ENCODE data around the gene AUTS2.

The AUTS2 gene

DNA sequence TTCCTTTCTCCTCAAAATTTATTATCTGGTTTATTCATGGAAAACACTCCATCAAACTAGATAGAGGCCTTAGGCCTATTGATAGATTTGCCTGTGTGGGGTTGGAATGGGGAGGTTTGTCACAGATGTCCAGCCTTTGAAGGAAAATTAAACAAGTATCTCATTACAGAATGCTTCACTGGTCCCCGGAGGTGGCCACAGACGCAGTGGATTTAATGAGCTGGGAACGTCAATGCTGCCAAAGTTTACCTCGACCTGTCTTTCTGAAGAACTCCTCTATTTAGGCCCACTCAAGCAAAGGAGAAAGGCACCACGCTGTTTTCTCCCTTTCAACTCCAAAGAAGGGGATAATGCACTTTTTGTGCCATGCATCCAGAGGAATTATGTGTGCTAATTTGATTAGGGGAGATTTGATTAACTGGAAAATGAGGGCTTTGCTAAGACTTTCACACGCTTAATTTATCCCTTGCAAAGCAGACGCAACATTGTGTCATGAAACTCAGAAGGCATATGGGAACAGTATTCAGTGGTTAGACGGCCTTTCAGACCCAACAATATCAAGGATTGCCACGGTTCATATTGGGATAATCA, 974.9 kb downstream of the AUTS2 start:
- no peak for DNase-seq (ENCODE audit: low read depth, low spot score)

DNA sequence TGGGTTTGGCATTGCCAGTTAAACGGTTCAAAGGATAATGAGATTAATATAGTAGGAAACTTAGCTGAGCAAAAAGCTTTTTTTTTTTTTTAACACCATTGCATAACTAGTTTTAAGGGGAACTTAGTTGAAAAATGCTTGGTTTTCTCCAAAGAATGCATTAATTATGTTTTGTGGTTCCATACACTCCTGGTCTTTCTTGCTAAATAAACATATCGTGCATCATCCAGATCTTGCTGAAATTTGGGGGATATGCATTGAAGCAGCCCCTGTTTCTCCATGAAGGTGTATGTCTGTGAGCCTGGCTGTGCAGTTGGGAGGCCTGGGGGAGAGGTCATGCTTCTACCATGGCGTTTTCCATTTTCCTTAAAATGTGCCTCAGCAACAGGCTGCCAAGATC, 975.4 kb downstream of the AUTS2 start:
- no peak for DNase-seq (ENCODE audit: low read depth, low spot score)

DNA sequence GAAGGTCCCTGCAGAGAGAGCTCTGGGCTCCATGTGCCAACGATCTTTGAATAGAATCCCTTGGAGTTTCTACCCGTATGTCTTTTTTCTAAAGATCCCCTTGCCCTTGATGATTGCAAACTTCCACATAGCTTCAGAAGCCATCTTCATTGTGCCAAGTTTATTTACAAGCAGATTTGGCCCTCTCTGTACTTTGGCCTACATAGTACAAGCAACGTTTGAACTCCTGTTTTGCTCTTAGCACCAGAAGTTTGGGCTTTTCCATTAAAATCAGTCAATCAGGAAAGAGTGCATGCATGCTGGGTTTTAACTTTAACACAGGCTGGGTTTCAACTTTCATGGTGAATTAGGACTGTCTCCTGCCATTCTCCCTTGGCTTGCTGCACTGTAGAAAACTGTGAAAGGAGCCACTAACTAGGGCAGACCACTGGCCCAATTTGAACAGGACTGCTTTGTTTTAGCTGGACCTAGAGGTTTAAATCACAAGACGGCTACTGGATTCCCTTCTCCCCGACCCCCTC, 976.1 kb downstream of the AUTS2 start:
- no peak for DNase-seq (ENCODE audit: low read depth, low spot score)

DNA sequence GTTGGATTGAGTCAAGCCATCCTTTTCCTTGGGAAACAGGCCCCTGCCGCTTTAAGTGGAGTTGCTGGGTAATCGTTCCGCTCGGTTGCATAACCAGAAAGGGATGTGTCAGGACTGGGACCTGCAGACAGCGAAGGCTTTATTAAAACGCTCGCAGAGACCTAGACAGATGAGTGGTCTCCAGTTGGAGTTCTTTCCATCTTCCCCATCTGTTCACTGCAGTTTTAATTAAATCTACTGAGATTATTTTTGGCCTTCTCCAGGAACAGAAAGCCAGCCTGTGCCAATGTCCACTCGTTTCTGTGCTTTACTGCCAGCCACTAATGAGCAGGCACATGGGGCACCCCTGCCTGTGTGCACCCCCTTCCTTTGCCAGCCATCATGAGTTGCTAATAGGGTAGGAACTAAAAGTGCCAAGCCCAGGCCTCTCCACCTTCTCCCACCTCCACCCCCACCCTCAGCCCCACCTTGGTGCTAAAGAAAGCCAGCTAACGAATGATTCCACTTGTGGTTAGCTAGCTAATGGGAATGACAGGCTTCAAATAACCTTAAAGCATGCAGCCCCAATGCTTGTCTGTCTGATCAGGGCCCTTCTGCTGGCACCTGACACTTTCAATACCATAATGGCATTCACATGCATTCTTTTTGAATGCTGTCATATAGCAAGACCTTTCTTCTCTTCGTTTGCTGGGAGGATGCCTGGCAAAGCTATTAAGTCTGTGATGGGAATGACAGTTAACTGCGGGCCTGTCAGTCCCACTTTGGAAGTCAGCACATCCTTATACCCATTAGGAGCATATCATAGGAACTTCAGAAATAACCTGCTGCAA, 976.9 kb downstream of the AUTS2 start:
- DNase-seq (ENCODE audit: low read depth, low spot score) = no peak

DNA sequence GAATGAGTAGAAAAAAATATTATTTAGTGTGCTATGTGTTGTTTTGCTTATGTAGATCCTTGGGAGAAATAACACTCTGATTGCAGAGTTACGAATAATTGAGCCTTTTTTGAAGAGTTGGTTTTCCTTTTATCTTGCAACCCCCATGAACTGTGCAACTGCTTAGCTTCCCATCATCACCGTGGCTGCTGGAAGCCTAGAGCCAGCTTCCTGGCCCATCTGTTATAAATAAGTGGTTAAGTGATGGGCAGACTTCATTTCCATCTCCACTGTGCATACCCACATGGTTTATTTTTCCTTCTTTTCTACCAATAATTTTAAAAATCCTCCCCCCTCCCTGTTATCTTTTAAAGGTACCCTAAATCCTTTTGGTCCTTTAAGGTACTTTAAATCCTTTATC, 978.8 kb downstream of the AUTS2 start:
- no peak for DNase-seq (ENCODE audit: low read depth, low spot score)

DNA sequence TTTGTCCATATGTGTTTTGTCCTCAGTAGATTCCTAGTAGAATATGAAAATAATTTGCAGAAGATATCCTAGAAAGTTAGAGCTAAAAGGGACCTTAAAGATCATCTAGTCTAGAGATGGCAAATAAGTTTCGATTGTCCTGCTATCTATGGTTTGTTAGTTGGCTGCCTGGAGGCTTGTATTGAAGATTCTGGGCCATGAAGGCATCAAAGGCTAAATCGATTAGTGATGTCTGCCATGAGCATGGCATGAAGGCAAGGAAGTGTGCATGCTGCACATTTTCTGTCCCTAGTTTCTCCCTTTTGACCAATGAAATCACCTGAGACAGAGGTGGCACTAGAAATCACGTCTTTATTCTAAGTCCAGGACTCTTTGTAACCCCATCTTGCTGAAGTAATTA, 979.9 kb downstream of the AUTS2 start:
- no peak for DNase-seq (ENCODE audit: low read depth, low spot score)

DNA sequence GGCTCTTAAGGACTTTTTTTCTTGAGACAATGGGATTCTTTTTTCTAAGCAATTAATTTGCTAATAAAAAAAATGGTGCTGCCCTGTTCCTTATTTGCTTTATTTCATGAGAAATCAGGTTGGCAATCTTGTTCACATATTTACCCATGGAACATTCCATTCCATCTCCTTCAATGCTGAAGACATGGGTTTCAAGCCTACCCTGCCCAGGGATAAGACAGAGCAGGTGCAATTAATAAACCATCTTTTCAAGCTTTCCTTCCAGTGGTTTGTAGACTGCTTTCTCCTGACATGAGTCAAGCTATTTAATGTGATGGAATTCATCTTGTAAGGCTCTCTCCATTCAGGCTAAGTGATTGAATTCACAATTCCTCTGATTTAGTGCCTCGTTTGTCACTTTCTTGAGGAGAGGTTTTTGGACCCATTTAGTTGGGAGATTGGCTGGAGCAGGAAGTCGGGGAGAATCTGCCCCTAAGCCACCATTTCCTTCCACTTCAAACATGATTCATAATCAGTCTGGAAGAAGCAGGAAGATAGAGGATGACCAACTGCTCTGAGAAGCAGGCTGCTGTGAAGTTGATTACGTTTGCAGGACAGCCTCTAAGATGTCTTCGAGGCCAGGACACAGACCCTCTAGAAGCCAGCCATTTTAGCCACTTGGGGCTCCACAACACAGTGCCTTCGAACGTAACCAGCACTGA, 981.3 kb downstream of the AUTS2 start:
- no peak for DNase-seq (ENCODE audit: low read depth, low spot score)

DNA sequence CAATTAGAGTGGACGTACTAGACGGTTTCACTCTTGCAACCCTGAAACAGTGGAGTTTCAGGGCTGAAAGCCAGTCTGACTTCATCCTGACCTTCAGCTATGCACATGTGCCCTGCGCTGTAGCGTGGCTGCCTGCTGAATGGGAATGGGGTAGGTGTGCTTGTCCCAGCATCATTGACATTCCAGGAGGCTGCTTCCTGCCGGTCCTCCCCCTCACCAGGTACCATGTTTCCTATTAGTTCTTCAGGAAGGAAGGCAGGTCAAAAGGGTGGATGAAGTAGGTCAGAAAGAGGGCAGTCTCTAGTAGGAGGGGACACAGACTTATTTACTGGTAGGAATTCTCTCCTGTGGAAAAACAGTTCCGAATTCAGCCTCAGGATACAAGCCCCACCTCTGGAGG, 981.9 kb downstream of the AUTS2 start:
- no peak for DNase-seq (ENCODE audit: low read depth, low spot score)

DNA sequence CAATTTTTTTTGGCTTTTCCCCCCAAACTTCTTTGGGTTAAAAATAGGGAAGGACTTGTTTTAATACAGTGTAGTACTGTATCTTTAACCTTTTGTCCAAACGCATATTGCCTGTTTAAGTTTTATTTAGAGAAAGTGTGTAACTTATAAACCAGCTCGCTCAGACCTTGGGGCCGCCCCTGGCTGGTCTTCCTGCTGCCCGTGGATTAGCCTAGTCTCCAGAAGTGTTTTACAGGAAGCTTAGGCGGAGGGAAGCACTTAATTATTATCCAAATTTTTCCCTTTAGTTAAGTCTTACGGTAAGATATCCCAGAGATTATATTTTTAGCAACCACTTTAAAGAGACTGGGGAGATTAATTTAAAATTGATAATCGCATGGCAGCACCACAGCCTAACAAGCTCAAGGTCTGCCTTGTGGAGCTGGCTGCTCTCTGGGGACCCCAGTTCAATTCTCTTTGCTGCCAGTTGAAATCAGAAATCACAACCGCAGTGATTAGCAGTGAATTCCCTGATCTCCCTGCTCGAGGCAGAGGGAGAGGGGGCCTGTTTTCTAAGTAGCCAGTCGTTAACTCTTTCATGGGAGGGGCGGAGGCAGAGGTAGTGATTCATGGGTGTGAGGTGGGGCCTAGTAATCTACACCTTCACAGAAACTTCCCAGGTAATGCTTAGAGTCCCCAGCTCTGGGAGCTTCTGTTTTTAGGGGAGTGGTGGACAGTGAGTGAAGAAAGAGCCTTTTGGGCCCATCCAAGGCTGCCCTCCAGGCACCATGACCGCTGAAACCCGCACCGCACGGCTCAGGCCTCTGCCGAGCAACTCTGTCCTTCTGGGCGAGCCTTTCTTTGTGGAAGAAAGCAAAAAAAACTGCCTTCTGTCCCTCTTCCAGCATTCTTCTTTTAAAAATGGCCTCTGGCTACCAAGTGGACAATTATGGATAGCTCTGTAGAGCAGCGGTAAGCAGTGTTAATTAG, 984.9 kb downstream of the AUTS2 start:
- no peak for DNase-seq (ENCODE audit: low read depth, low spot score)

DNA sequence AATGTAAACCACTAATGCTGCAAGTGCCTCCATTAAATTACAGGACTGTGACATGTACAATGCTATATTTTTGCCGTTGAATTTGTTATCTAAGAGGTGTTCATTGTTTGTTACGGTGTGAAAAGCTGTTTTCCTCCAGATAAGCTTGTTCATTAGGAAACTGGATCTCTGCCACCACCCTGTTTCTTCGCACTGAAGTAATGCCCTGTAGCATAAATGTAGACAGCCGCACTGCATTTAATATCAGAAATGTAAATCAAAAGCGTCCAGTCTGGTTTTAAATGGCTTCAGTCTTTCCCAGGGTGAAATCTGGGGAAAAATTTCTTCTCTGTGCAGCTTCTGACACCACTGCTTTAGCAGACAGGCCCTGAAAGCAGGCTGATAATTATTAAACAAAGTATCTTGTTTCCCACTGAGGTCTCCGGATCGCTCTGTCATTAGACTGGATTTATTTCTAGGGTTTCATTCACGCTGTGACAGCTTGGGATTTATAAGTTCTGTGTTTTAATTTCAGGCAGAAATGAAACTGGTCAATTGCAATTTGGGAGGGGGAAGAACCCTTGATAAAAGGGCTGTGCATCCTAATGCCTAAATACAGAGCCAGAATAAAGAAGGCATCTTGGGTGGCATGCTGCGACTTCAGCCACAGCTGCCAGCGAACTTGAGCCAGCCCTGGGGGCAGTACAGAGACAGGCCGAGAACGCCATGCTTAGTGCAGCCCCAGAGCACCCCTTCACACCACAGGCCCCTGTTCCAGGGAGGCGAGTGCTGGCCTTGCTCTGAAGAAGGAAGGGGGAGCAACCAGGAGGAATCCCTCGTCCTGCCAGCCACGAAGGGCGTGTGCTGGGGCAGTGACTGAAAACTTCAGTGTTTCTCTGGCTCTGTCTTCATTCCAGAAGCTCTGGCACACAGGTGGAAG, 985.9 kb downstream of the AUTS2 start:
- DNase-seq (ENCODE audit: low read depth, low spot score) = no peak

DNA sequence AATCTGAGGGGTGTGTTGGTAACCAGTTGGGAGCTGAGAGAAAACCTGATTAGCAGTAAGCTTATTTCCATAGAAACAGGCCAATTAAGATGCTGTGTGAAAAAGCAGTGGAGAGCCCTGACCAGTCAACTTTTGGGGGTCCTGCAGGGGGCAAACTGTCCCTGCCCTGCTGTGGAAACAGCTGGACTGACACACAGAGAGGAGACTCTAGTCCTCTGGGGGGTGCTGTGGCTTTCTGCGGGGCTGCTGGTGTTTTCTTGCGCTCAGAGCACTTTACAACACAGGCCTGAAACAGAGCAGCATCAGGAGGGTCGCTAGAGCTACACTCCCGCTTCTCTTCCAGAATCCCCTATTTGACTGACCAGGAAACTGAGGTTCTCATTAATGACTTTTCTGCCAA, 986.8 kb downstream of the AUTS2 start:
- no peak for DNase-seq (ENCODE audit: low read depth, low spot score)

DNA sequence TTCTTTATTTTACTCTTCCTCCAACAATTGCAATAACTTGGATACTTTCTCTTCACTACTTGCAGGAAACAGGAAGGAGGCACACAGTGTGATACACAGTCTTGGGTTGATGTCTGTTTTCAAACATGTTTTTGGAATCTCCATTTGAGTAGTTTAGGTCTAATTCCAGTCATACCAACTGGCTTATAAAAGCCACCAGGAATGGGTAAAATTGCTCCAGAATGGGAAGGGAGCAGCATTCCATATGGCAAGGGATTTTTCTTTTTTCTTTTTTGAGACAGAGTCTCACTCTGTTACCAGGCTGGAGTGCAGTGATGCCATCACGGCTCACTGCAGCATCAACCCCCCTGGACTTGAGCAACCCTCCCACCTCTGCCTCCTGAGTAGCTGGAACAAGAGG, 988.5 kb downstream of the AUTS2 start:
- no peak for DNase-seq (ENCODE audit: low read depth, low spot score)

DNA sequence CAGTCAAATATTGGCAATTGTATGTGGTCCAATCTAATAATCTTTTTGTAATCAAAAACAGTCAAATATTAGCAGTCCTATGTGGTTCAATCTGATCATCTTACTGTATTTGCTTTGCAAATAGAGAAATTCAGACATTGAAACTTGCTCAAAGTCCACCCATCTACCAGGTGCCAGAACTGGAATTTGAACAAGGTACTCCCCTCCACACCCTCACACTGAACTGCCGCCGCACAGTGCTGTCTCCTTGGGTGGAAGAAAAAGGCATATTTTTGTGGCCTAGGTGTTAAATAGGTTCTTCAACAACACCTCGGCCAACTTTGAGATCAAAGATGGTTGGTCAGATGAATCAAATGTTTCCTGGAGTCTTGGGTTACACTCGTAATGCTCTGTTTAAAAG, 989.5 kb downstream of the AUTS2 start:
- no peak for DNase-seq (ENCODE audit: low read depth, low spot score)

DNA sequence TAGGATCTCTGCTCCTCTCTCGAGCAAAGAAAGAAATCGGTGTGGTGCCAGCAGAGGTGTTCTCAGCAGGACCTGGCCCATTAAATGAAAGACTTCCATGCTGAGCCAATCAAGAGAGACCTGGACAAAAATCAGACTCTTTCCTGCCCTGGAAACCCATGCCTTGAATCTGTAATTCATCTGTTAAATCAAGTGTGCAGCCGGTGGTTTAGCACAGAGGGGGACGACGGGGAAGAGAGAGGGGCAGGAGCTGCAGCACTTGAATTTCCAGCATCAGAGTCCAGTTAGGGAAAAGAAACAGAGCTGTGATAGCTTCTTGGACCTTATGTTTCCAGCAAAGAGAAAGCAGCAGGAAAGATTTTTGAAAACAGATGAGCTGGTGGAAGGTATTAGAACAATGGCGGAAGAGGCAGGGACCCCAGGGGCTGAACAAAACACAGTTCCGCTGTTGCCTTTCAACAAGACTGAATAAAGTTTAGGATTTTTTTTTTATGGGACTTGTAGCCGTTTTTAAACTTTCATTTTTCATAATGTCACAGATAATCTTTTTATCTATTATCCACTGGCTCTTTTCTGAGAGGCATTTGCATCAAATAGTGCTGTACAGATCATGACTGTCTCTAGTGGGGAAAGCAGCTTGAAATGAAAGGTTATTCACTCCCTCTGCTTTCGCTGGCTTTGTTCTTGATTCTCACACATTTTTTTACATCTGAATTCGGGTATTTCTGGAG, 990.1 kb downstream of the AUTS2 start:
- no peak for DNase-seq (ENCODE audit: low read depth, low spot score)

DNA sequence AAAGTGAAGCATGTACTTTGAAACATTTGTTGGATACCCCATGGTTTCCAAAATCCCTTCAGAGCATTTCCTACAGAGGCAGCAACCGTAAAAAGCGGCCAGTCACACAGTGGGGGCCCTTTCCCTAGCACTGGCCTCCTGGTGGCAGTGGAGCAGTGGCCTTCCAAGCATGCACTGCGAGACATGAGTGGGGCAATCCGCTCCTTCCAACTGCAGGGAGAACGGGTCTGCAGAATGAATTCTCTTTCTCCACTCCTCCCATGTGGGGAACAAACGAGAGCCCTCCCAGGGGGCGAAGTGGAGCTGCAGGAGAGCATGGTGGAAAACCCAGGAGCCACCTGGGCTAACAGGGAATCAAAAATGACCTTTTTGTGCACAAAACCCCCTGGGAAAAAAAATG, 990.7 kb downstream of the AUTS2 start:
- DNase-seq (ENCODE audit: low read depth, low spot score) = no peak

DNA sequence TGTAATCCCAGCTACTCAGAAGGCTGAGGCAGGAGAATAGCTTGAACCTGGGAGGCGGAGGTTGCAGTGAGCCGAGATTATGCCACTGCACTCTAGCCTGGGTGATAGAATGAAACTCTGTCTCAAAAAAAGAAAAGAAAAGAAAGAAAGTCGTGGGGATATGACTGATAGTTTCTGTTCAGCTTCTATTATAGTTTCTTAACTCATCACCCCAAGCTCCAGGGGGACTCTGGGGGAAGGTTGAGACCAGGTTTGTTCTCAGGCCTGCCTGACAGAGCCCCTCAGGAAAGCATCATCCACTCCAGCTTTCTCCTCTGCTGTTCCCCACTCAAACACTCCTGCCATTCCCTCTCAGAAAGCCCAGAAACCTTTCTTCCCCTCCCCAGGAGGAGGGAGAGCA, 991.3 kb downstream of the AUTS2 start:
- DNase-seq (ENCODE audit: low read depth, low spot score) = no peak

DNA sequence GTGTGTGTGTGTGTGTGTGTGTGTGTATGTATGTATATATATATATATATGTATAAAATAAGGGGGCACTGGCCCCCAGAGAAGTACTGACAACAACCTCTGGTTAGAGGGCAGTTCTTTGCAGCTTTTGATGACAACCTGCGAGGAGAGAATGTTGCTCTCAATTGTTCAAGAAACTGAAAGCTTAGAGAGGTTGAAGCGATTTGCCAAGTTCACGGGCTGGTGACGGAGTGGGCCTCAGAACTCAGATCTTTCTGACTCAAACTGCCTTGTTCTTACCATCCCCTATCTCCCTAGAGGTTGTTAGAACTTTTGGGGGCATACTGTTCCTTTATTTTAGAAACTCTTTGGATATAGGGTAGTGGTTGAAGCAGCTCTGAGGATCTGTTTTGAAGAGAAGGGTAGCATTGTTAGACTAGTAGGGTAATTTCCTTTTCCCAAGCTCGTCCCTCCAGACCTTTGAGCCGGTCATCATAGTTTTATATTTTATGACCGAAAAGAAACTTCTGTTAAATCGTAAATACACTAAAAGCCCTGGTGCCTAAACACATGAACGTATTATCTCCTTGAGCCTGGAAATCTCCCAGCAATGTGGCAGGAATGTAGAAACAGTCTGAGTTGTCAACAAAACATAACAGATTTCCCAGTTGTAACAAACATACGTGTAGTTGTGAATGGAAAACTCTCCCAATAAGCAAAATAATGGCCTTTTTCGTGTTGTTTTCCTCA, 992.0 kb downstream of the AUTS2 start:
- DNase-seq (ENCODE audit: low read depth, low spot score) = no peak

DNA sequence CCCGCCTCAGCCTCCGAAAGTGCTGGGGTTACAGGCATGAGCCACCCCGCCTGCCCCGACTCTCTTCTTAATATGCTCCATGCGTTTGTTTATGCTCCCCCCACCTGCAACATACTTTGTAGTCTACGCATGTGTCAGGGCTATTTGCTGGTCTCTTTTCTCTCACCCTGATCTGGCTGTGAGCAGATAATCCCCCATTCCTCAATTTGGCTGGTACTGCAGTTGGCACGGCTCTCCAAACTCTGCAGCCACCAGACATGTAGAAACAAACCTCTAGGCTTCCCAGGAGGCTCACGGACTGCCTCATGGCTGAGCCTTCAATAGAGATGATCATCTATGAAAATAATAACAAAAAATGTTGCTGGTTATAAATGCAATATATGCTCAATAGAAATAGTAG, 993.4 kb downstream of the AUTS2 start:
- no peak for DNase-seq (ENCODE audit: low read depth, low spot score)

DNA sequence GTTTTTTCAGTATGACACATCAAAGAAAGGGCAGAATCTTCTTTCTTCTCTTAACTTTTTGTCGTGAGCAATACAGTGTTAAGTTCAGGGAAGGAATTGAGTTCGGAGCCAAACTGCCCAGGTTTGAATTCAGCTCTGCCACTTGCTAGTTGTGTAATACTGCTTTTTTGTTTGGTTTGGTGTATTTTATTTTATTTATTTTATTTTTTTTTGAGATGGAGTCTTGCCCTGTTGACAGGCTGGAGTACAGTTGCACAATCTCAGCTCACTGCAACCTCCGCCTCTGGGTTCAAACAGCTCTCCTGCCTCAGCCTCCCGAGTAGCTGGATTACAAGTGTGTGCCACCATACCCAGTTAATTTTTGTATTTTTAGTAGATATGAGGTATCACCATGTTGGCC, 993.9 kb downstream of the AUTS2 start:
- DNase-seq (ENCODE audit: low read depth, low spot score) = no peak
